ENCODE data around the gene PDPK1.

DNA sequence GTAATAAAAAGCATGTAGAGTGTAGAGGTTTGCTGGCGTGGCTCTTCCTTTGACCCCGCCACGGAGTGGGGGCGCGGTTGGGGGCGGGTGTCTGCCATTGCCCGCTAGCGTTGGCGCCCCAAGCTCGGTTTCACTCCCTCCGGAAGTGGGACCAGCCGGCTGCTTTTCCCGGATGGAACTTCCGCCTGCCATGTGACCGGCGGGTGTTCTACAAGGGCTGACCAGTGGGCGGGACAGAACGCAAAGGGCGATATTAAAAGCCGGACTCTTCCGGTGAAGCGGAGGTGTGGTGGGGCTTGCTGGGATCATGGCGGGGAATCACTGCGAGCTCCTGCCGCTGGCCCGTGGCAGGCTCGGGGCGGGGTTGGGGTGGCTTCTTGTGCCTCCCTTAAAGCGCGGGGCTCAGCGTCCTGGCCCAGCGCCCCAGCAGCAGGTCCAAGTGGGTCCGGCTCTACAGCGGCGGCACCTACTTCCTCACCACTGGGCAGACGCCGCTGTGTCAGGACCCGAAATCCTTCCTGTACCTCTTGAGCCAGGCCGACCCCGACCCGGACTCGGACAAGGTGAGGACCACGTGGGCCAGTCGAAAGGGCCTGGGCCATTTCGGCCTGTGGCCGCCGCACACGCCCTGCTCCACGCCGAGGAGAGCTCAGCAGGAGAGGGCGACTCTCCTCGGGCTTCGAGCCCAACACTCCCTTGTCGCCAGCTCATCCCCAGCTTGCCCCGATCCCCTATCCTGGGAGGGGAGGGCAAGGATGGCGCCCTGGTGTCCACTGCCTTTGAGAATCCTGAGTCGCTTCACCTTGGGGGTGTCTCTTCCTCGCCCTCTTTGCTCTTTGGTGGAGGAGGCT lies 65.6 kb downstream of the PDPK1 start:
- TF ChIP-seq, protein P1, sequence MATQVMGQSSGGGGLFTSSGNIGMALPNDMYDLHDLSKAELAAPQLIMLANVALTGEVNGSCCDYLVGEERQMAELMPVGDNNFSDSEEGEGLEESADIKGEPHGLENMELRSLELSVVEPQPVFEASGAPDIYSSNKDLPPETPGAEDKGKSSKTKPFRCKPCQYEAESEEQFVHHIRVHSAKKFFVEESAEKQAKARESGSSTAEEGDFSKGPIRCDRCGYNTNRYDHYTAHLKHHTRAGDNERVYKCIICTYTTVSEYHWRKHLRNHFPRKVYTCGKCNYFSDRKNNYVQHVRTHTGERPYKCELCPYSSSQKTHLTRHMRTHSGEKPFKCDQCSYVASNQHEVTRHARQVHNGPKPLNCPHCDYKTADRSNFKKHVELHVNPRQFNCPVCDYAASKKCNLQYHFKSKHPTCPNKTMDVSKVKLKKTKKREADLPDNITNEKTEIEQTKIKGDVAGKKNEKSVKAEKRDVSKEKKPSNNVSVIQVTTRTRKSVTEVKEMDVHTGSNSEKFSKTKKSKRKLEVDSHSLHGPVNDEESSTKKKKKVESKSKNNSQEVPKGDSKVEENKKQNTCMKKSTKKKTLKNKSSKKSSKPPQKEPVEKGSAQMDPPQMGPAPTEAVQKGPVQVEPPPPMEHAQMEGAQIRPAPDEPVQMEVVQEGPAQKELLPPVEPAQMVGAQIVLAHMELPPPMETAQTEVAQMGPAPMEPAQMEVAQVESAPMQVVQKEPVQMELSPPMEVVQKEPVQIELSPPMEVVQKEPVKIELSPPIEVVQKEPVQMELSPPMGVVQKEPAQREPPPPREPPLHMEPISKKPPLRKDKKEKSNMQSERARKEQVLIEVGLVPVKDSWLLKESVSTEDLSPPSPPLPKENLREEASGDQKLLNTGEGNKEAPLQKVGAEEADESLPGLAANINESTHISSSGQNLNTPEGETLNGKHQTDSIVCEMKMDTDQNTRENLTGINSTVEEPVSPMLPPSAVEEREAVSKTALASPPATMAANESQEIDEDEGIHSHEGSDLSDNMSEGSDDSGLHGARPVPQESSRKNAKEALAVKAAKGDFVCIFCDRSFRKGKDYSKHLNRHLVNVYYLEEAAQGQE (IDR thresholded peaks at IDR 0.05; ENCODE audit: unreplicated experiment), result no peak
- TF ChIP-seq, protein P2, sequence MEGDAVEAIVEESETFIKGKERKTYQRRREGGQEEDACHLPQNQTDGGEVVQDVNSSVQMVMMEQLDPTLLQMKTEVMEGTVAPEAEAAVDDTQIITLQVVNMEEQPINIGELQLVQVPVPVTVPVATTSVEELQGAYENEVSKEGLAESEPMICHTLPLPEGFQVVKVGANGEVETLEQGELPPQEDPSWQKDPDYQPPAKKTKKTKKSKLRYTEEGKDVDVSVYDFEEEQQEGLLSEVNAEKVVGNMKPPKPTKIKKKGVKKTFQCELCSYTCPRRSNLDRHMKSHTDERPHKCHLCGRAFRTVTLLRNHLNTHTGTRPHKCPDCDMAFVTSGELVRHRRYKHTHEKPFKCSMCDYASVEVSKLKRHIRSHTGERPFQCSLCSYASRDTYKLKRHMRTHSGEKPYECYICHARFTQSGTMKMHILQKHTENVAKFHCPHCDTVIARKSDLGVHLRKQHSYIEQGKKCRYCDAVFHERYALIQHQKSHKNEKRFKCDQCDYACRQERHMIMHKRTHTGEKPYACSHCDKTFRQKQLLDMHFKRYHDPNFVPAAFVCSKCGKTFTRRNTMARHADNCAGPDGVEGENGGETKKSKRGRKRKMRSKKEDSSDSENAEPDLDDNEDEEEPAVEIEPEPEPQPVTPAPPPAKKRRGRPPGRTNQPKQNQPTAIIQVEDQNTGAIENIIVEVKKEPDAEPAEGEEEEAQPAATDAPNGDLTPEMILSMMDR (conservative IDR thresholded peaks at IDR 0.05; ENCODE audit: low read depth in 2 of 2), result peak in 1 of 2 experiments; percentile 17; a peak in 1 of 4 replicates
- peak; percentile 95 for TF ChIP-seq POLR2AphosphoS5 (IDR thresholded peaks at IDR 0.05; ENCODE audit: low read depth)
- no peak for TF ChIP-seq JUNB (IDR thresholded peaks at IDR 0.05; ENCODE audit: unreplicated experiment)
- TF ChIP-seq EZH2phosphoT487 (IDR thresholded peaks at IDR 0.05; ENCODE audit: unreplicated experiment), result no peak
- TF ChIP-seq, protein P3, sequence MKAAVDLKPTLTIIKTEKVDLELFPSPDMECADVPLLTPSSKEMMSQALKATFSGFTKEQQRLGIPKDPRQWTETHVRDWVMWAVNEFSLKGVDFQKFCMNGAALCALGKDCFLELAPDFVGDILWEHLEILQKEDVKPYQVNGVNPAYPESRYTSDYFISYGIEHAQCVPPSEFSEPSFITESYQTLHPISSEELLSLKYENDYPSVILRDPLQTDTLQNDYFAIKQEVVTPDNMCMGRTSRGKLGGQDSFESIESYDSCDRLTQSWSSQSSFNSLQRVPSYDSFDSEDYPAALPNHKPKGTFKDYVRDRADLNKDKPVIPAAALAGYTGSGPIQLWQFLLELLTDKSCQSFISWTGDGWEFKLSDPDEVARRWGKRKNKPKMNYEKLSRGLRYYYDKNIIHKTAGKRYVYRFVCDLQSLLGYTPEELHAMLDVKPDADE (IDR thresholded peaks at IDR 0.05), result peak; percentile 88
- no peak for TF ChIP-seq EZH2 (IDR thresholded peaks at IDR 0.05; ENCODE audit: low read depth, unreplicated experiment)
- peak; percentile 76 for TF ChIP-seq CREB1 (CRISPR knock-in tag; IDR thresholded peaks at IDR 0.05; ENCODE audit: low read depth)
- TF ChIP-seq STAT1 (IDR thresholded peaks at IDR 0.05; ENCODE audit: unreplicated experiment), result no peak
- no peak for TF ChIP-seq NANOG (IDR thresholded peaks at IDR 0.05; ENCODE audit: borderline replicate concordance)
- TF ChIP-seq ZNF331 (CRISPR knock-in tag; IDR thresholded peaks at IDR 0.05; ENCODE audit: low read depth), result no peak
- TF ChIP-seq, protein P4, sequence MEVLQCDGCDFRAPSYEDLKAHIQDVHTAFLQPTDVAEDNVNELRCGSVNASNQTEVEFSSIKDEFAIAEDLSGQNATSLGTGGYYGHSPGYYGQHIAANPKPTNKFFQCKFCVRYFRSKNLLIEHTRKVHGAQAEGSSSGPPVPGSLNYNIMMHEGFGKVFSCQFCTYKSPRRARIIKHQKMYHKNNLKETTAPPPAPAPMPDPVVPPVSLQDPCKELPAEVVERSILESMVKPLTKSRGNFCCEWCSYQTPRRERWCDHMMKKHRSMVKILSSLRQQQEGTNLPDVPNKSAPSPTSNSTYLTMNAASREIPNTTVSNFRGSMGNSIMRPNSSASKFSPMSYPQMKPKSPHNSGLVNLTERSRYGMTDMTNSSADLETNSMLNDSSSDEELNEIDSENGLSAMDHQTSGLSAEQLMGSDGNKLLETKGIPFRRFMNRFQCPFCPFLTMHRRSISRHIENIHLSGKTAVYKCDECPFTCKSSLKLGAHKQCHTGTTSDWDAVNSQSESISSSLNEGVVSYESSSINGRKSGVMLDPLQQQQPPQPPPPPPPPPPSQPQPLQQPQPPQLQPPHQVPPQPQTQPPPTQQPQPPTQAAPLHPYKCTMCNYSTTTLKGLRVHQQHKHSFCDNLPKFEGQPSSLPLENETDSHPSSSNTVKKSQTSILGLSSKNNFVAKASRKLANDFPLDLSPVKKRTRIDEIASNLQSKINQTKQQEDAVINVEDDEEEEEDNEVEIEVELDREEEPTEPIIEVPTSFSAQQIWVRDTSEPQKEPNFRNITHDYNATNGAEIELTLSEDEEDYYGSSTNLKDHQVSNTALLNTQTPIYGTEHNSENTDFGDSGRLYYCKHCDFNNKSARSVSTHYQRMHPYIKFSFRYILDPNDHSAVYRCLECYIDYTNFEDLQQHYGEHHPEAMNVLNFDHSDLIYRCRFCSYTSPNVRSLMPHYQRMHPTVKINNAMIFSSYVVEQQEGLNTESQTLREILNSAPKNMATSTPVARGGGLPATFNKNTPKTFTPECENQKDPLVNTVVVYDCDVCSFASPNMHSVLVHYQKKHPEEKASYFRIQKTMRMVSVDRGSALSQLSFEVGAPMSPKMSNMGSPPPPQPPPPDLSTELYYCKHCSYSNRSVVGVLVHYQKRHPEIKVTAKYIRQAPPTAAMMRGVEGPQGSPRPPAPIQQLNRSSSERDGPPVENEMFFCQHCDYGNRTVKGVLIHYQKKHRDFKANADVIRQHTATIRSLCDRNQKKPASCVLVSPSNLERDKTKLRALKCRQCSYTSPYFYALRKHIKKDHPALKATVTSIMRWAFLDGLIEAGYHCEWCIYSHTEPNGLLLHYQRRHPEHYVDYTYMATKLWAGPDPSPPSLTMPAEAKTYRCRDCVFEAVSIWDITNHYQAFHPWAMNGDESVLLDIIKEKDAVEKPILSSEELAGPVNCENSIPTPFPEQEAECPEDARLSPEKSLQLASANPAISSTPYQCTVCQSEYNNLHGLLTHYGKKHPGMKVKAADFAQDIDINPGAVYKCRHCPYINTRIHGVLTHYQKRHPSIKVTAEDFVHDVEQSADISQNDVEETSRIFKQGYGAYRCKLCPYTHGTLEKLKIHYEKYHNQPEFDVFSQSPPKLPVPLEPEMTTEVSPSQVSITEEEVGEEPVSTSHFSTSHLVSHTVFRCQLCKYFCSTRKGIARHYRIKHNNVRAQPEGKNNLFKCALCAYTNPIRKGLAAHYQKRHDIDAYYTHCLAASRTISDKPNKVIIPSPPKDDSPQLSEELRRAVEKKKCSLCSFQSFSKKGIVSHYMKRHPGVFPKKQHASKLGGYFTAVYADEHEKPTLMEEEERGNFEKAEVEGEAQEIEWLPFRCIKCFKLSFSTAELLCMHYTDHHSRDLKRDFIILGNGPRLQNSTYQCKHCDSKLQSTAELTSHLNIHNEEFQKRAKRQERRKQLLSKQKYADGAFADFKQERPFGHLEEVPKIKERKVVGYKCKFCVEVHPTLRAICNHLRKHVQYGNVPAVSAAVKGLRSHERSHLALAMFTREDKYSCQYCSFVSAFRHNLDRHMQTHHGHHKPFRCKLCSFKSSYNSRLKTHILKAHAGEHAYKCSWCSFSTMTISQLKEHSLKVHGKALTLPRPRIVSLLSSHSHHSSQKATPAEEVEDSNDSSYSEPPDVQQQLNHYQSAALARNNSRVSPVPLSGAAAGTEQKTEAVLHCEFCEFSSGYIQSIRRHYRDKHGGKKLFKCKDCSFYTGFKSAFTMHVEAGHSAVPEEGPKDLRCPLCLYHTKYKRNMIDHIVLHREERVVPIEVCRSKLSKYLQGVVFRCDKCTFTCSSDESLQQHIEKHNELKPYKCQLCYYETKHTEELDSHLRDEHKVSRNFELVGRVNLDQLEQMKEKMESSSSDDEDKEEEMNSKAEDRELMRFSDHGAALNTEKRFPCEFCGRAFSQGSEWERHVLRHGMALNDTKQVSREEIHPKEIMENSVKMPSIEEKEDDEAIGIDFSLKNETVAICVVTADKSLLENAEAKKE (CRISPR knock-in tag; IDR thresholded peaks at IDR 0.05), result no peak

All from GM23338 (cell line).